Uterus (tissue), 4 donors: Measurements from ENCODE around the gene DGUOK. TPM values are rescaled to one million over a fixed set of nuclear protein-coding genes. Genes with fewer than 3 reads are reported as not detected.
A peak's percentile ranks its signal among the peaks of the same experiment; 100 is the strongest.

ENCODE experiments used
- DNase-seq, 2 donors: peaks; one replicate each; pipeline ENCODE4 v3.0.0-alpha.2; 2019 to 2020
- H3K27ac ChIP-seq, 2 donors: fragments of 200-600 bp; sonication (generic); 1 replicate in 1 of 2; 2 replicates in 1 of 2; pipeline ENCODE4 v1.5.1; 2016 to 2018
- H3K27me3 ChIP-seq, 2 donors: fragments of 200-600 bp; sonication (generic); one replicate each; pipeline ENCODE4 v1.5.1; 2018 to 2019; ENCODE audit warnings: control low read depth in 1 of 2
- H3K36me3 ChIP-seq, 2 donors: fragments of 200-600 bp; sonication (generic); one replicate each; pipeline ENCODE4 v1.5.1; 2019; ENCODE audit warnings: control low read depth in 1 of 2
- H3K4me1 ChIP-seq, 2 donors: fragments of 200-600 bp; sonication (generic); one replicate each; pipeline ENCODE4 v1.5.1; 2018 to 2019; ENCODE audit warnings: control low read depth in 1 of 2
- H3K4me3 ChIP-seq, 2 donors: fragments of 200-600 bp; sonication (generic); 1 replicate in 1 of 2; 2 replicates in 1 of 2; pipeline ENCODE4 v1.5.1; 2018 to 2019; ENCODE audit warnings: mild to moderate bottlenecking in 1 of 2
- H3K9me3 ChIP-seq, 2 donors: fragments of 200-600 bp; sonication (generic); one replicate each; pipeline ENCODE4 v1.5.1; 2019; ENCODE audit warnings: control low read depth in 1 of 2
- POLR2A ChIP-seq, 2 donors: fragments of 450-650 bp; IDR thresholded peaks; one replicate each; pipeline ENCODE4 v1.6.1; 2016; ENCODE audit warnings: antibody characterized with exemption in 2 of 2, mild to moderate bottlenecking in 1 of 2, moderate library complexity in 1 of 2
- intact Hi-C: fragments of 100-400 bp; cut with DNase I; formaldehyde crosslinking; loops from one replicate; pipeline ENCODE4 v1.15.1; 2023; ENCODE audit warnings: low total_unique reads
- total RNA-seq, 4 donors: library from RNA; depleted of rRNA in 3 of 4; stranded (reverse); fragments of >200 nt in 3 of 4; gene quantifications; one replicate each; pipeline versions ENCODE4 v1.1.0 to v1.2.4, GENCODE V29; 2014 to 2023
- TF ChIP-seq, protein P1 (sequence below), 4 experiments: fragments of 200-600 bp in 2 of 4; fragments of 450-650 bp in 2 of 4; sonication (generic) in 2 of 4; IDR thresholded peaks; one replicate each; pipeline ENCODE4 v1.5.1; 2016 to 2019; ENCODE audit warnings: antibody characterized with exemption in 4 of 4, mild to moderate bottlenecking in 2 of 4, moderate library complexity in 1 of 4
- donor health status: DM: yes; HTN: yes; CAD: no.

DGUOK gene
- total RNA-seq, 4 donors from 2014 or later, result 43.6 to 128 (median 58.6) TPM

DNA sequence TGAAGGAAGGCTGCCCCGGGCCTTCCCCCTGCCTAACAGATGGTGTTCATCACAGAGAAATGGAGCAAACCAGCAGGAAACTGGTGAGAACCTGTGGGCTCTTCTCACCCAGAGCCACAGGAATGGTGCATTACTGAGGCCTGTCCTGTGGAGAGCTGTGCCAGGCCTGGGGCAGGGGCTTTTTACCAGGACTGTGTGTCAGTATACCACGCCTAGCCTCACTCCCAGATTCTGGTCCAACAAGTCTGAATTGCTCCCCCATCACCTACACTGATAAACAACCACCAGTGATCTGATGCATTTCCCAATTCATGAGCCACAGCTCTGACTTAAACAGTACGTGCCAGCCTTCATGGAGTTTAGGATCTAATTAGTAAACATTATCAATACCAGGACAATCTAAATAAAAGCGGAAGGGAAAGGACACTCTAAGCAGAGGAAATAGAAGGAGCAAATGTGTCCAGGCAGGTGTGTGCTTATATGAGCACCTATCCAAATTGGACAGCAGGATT lies 8.9 kb upstream of the DGUOK start:
- Histone ChIP-seq H3K4me1 (no peaks in the 10 kb centered on the region), H3K27me3 (no peaks in the 10 kb centered on the region), H3K9me3 (no peaks in the 10 kb centered on the region), H3K36me3 (no peaks in the 10 kb centered on the region), H3K27ac (no peak overlapping the region), H3K4me3 (no peak overlapping the region)
- intact Hi-C loops, result no loop called here
- TF ChIP-seq, protein P1, sequence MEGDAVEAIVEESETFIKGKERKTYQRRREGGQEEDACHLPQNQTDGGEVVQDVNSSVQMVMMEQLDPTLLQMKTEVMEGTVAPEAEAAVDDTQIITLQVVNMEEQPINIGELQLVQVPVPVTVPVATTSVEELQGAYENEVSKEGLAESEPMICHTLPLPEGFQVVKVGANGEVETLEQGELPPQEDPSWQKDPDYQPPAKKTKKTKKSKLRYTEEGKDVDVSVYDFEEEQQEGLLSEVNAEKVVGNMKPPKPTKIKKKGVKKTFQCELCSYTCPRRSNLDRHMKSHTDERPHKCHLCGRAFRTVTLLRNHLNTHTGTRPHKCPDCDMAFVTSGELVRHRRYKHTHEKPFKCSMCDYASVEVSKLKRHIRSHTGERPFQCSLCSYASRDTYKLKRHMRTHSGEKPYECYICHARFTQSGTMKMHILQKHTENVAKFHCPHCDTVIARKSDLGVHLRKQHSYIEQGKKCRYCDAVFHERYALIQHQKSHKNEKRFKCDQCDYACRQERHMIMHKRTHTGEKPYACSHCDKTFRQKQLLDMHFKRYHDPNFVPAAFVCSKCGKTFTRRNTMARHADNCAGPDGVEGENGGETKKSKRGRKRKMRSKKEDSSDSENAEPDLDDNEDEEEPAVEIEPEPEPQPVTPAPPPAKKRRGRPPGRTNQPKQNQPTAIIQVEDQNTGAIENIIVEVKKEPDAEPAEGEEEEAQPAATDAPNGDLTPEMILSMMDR (IDR thresholded peaks at IDR 0.05), result no peak
- TF ChIP-seq POLR2A (IDR thresholded peaks at IDR 0.05), result no peak
- DNase-seq, result no peak

DNA sequence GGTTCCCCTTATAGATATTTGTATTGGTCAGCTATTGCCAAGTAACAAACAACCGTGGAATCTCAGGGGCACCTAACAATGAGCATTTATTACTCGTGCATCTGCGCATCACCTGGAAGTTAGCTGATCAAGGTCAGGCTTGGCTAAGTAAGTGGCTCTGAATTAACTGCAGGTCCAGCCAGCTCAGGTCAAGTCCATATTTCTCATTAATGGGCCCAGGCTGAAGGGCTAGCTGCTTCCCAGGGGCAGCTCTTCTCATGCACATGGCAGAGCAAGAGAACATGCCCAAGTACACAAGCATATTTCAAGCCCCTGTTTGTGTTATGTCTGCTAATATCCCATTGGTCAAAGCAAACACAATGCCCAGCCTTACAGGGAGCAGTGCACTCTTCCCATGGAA lies 7.8 kb upstream of the DGUOK start:
- intact Hi-C loops, result no loop called here
- Histone ChIP-seq H3K9me3 (no peaks in the 10 kb centered on the region), H3K36me3 (no peaks in the 10 kb centered on the region), H3K4me3 (no peak overlapping the region), H3K4me1 (no peaks in the 10 kb centered on the region), H3K27ac (no peak overlapping the region), H3K27me3 (no peaks in the 10 kb centered on the region)
- DNase-seq, result no peak
- no peak for TF ChIP-seq POLR2A (IDR thresholded peaks at IDR 0.05)
- TF ChIP-seq, protein P1 (IDR thresholded peaks at IDR 0.05), result no peak

DNA sequence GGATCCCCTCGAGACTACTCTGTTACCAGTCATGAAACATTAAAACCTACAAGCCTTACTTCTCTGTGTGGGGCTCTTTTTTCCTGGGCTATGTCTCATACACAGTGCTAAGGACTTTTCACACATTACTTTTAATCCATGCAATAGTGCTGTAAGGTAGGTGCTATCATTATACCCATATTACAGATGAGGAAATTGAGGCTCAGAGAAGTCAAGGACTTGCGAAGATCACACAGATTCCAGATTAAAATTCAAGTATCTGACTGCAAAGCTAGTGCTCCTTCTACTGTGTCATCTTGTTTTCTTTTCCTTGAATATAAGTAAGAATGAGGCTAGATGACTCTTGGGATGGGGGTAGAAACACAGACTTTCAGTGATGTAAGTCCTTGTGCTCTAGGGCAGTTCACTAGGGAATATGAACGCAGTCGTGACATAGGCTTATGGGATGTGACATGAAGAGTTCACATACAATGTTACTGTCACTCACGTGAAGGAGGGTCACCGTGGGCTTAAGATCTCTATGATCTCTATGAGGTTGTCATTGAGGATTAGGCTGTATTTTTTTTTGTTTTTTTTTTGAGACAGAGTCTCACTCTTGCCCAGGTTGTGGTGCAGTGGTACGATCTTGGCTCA lies 7.0 kb upstream of the DGUOK start:
- H3K9me3 ChIP-seq, result no peaks in the 10 kb centered on the region
- TF ChIP-seq POLR2A (IDR thresholded peaks at IDR 0.05), result no peak
- no peaks in the 10 kb centered on the region for H3K4me1 ChIP-seq
- no peaks in the 10 kb centered on the region for H3K36me3 ChIP-seq
- no peak overlapping the region for H3K4me3 ChIP-seq
- H3K27ac ChIP-seq, result no peak overlapping the region
- DNase-seq, result no peak
- intact Hi-C loops, result no loop called here
- no peaks in the 10 kb centered on the region for H3K27me3 ChIP-seq

DNA sequence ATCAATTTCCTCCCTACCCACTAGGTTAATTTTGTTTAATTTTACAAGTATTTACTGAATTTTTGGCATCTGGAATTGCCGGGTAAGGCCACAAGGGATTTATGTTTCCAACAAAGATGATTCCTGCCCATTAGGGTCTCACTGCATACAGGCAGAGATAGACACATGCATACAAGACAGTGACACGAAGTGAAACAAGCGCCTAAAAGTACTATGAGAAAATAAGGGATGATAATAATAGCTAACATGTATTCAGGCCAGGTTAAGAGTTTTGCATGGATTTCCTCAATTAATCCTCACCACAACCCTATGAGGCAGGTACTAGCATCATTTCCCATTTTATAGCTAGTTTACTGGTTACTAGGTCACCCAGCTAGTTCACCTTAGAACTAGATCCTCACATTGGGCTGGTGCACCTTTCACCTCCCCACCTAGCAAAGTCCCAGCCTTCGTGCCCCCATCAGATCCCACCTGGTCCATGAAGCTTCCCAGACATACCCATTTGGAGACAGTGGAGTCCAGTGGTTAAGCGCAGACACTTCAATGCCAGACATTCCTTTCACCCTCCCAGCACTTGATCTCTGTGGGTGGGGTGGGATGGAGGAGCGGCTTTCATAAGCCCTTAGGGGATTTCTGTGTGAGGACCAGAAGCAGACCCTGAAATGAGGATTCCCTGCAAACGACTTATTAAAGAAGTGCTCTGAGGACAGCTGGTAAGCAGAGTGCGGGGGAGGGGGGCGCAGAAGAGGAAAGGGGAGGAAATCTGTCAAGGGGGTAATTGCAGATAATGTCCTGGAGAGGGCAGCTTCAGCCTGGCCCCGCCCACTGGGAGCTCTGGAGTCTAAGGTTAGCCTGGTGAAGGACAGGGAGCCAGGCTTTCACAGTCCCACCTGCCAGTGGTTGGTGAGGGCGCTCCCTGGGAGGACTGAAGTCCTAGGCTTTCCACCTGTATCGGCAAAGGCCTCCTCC lies 5.8 kb upstream of the DGUOK start:
- H3K27ac ChIP-seq, result peak overlapping the region in 1 of 2 donors; percentile 55
- no peaks in the 10 kb centered on the region for H3K27me3 ChIP-seq
- no peaks in the 10 kb centered on the region for H3K4me1 ChIP-seq
- intact Hi-C loops, result no loop called here
- TF ChIP-seq, protein P1 (IDR thresholded peaks at IDR 0.05), result peak in 2 of 4 experiments; percentile 9 to 31
- TF ChIP-seq POLR2A (IDR thresholded peaks at IDR 0.05), result no peak
- no peak overlapping the region for H3K4me3 ChIP-seq
- peak; percentile 25 to 55 for DNase-seq
- H3K36me3 ChIP-seq, result no peaks in the 10 kb centered on the region
- no peaks in the 10 kb centered on the region for H3K9me3 ChIP-seq

DNA sequence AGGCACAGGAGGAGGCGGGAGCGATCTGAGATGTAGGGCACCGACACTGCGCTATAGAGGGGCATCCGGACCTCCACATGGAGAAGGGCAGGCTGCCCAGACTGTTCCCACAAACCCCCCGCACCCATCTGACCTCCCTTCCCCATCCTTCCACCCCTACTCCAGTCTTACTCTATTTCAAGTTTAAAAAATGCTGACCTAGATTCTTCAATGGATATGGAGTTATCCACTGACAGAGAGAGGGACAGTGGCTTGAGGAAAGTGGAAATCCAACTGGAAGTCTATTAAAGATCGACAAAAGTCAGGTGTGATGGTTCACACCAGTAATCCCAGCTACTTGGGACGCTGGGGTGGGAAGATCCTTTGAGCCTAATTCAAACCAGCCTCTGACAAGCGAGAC lies 5.1 kb upstream of the DGUOK start:
- Histone ChIP-seq H3K27ac (peak overlapping the region in 1 of 2 donors; percentile 55), H3K36me3 (no peaks in the 10 kb centered on the region), H3K4me1 (no peaks in the 10 kb centered on the region), H3K9me3 (no peaks in the 10 kb centered on the region), H3K27me3 (no peaks in the 10 kb centered on the region), H3K4me3 (no peak overlapping the region)
- intact Hi-C loops, result no loop called here
- DNase-seq, result no peak
- TF ChIP-seq, protein P1 (IDR thresholded peaks at IDR 0.05), result no peak
- no peak for TF ChIP-seq POLR2A (IDR thresholded peaks at IDR 0.05)
